ENCODE measurements around the gene HAAO. TPM values are rescaled to one million over a fixed set of nuclear protein-coding genes. Genes with fewer than 3 reads are reported as not detected.
A peak's percentile ranks its signal among the peaks of the same experiment; 100 is the strongest.

Gene HAAO
- total and polyA plus RNA-seq, 2 of the 8 experiments (the other 6 are each of a cell fraction or from before 2014, with no cell fraction given): 2.5 to 7.0 TPM

GRCh38 chr2:42810121-42810970 is 18.0 kb upstream of the HAAO start:
- H4K5ac ChIP-seq (ENCODE audit: insufficient read length, low read depth, low read length): peak overlapping the region; percentile 76
- H2BK5ac ChIP-seq (ENCODE audit: low read depth, low read length): peak overlapping the region; percentile 88
- ChIA-PET POLR2A (ENCODE audit: partially characterized antibody) (interaction anchor here (0.6 to 3.5 kb wide), 16 partner anchors 9 to 416 kb away, joined by 3 to 61 read pairs (median 4); partner anchors contain the start of genes HAAO and ZFP36L2), CTCF (ENCODE audit: partially characterized antibody) (interaction anchor here (1.0 to 11.8 kb wide), 8 partner anchors 10 to 63 kb away, joined by 3 to 119 read pairs (median 6); partner anchors contain the start of gene HAAO)
- peak; percentile 87 to 96 for DNase-seq (ENCODE audit: low read depth in 1 of 2, low spot score in 2 of 2)
- H4K8ac ChIP-seq (ENCODE audit: extremely low read depth, insufficient read depth, low read length): peak overlapping the region; percentile 95
- H3K9me3 ChIP-seq (ENCODE audit: insufficient read depth in 2 of 2, low read depth in 1 of 2, low read length in 1 of 2): 0 out of 4 replicates have a peak, but pooled peaks cover 0 to 3% of the 10 kb centered on the region in 2 experiments
- H3K14ac ChIP-seq (ENCODE audit: insufficient read length): no peak overlapping the region
- H3K4me1 ChIP-seq (replicated peaks in 1 of 4; ENCODE audit: control insufficient read depth in 3 of 4, insufficient read depth in 4 of 4, low read length in 3 of 4): peaks cover 0 to 3% (median 0%) of the 10 kb centered on the region in 4 experiments; a peak in 4 of 7 replicates
- H4K20me1 ChIP-seq (replicated peaks in 1 of 2; ENCODE audit: control insufficient read depth in 1 of 2, insufficient read depth in 2 of 2, low read length in 2 of 2): no peaks in the 10 kb centered on the region
- no peaks in the 10 kb centered on the region for H3K36me3 ChIP-seq (ENCODE audit: control insufficient read depth in 2 of 4, insufficient read depth in 4 of 4, low read length in 3 of 4)
- FAIRE-seq: no peak
- peak overlapping the region; percentile 68 for H3K18ac ChIP-seq (ENCODE audit: extremely low read depth, low read length)
- H3K27ac ChIP-seq (ENCODE audit: low read depth, low read length): peak overlapping the region; percentile 85
- H3K27me3 ChIP-seq (replicated peaks in 1 of 4; ENCODE audit: control insufficient read depth in 3 of 4, extremely low read depth in 1 of 4, insufficient read depth in 3 of 4, low read length in 3 of 4): no peaks in the 10 kb centered on the region
- H3K23ac ChIP-seq (ENCODE audit: insufficient read length): no peak overlapping the region
- no peak overlapping the region for H2AK5ac ChIP-seq (ENCODE audit: low read depth, low read length)
- H2BK15ac ChIP-seq (ENCODE audit: low read length): no peak overlapping the region
- H3K79me1 ChIP-seq (ENCODE audit: low read depth, low read length): no peaks in the 10 kb centered on the region
- no peak overlapping the region for H2BK12ac ChIP-seq (ENCODE audit: low read depth, low read length)
- no peak overlapping the region for H3K4ac ChIP-seq (replicated peaks; ENCODE audit: insufficient read length, low read depth, low read length)
- peaks cover 4% of the 10 kb centered on the region; the same call in 1 of the 2 replicates for H3K23me2 ChIP-seq (ENCODE audit: low read depth, low read length)
- H2AFZ ChIP-seq (ENCODE audit: low read length): peak overlapping the region; percentile 36; the same call in 1 of the 2 replicates
- H3K56ac ChIP-seq (replicated peaks; ENCODE audit: insufficient read length, low read depth, low read length): peak overlapping the region; percentile 49
- H3K9ac ChIP-seq (replicated peaks in 1 of 4; ENCODE audit: extremely low read depth in 1 of 4, low read depth in 3 of 4, low read length in 3 of 4): peak overlapping the region; percentile 59 to 90 (median 82)
- no peaks in the 10 kb centered on the region for H3K79me2 ChIP-seq (ENCODE audit: control insufficient read depth in 1 of 2, insufficient read depth in 2 of 2, low read length in 2 of 2)
- 2% methylated on average over 72 of the region's 83 CpGs; no CpG with 5 or more reads in 1 of the 2 experiments for WGBS, 2 experiments (ENCODE audit: extremely low coverage in 1 of 2, insufficient coverage in 1 of 2, insufficient read length in 1 of 2, insufficient replicate concordance in 2 of 2, low coverage in 1 of 2, low lambda C conversion rate in 2 of 2, missing lambda C conversion rate in 1 of 2)
- H2BK120ac ChIP-seq (replicated peaks; ENCODE audit: low read depth, low read length): no peak overlapping the region
- H2BK20ac ChIP-seq (ENCODE audit: low read length): no peak overlapping the region
- H3K4me2 ChIP-seq (ENCODE audit: insufficient read depth in 1 of 2, low read depth in 2 of 2, low read length in 2 of 2): peak overlapping the region; percentile 66 to 75
- H3K4me3 ChIP-seq (ENCODE audit: extremely low read depth in 1 of 4, insufficient read depth in 2 of 4, low read depth in 3 of 4, low read length in 4 of 4): peak overlapping the region; percentile 55 to 80 (median 66)
- peak overlapping the region; percentile 7 for H4K91ac ChIP-seq (replicated peaks; ENCODE audit: insufficient read length, low read length)
- TF ChIP-seq RBBP5 (IDR thresholded peaks at IDR 0.05; ENCODE audit: borderline replicate concordance, low read depth, low read length) (peak; percentile 99), CTBP2 (IDR thresholded peaks at IDR 0.05; ENCODE audit: borderline replicate concordance, insufficient read depth, insufficient read length, low read length) (no peak), BACH1 (IDR thresholded peaks at IDR 0.05; ENCODE audit: low read length) (peak; percentile 83), NRF1 (IDR thresholded peaks at IDR 0.05; ENCODE audit: low read depth, low read length) (peak; percentile 58; the same call in 1 of the 2 replicates), EZH2 (IDR thresholded peaks at IDR 0.05; ENCODE audit: low read depth, low read length, severe bottlenecking) (peak; percentile 35), NANOG (IDR thresholded peaks at IDR 0.05; ENCODE audit: insufficient read depth, low read depth, low read length, poor library complexity, severe bottlenecking) (peak; percentile 78), SIN3A (conservative IDR thresholded peaks at IDR 0.05 in 1 of 2, IDR thresholded peaks at IDR 0.05 in 1 of 2; ENCODE audit: low read depth in 1 of 2, low read length in 2 of 2) (peak in 1 of 2 experiments; percentile 45; a peak in 1 of 4 replicates), BCL11A (IDR thresholded peaks at IDR 0.05; ENCODE audit: low read depth in 2 of 2, low read length in 2 of 2) (no peak), TAF7 (optimal IDR thresholded peaks at IDR 0.05; ENCODE audit: borderline replicate concordance, low read depth, low read length) (peak; percentile 81), CREB1 (IDR thresholded peaks at IDR 0.05) (peak; percentile 15; the same call in 1 of the 2 replicates)

Data from H1 (cell line).